ENCODE measurements around the gene FMO4.

- TF ChIP-seq CTCF (IDR thresholded peaks at IDR 0.05) (no peak), POLR2AphosphoS5 (IDR thresholded peaks at IDR 0.05) (no peak), POLR2A (IDR thresholded peaks at IDR 0.05) (no peak)
These were observed 32.9 kb downstream of the FMO4 start for GRCh38 chr1:171346881-171347280.
